ENCODE data around the gene ZNF135.

ZNF135 gene

DNA sequence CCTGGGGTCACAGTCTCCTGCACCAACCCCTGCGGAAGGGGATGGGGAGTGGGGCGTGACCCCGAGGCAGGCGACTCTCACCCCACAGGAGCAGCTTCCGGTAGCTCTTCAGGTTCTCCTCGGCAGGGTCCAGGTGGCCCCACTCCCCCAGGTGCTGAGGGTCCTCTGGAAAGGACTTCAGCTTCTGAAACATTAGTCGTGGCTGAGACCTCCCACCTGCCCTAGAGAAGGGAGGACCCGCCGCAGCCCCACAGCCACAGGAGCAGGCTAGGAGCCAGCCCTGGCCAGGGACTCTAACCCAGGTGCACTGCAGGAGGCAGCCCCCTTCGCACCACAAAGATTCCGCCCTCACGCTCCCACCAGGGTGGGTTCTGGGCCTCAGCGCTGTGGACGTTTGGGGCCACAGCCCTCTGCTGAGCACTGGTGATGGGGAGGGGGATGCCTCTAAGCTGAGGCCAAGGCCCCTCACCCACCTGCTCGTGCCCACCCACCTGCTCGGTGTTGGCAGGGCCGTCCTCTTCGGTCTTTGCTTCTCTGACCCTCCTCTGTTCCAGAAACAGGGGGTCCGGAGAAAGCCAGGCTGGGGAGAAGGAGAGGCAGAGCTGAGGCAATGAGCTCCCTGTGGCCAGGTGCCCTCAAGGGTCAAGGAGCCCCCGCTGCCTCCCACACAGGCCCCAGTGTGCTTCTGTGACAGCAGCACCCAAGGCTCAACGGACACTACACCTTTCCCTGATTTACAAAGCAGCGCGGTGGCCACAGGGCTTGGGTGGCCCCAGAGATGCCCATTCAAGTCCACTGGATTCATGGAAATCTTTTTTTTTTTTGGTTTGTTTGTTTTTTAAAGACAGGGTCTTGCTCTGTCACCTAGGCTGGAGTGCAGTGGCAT is 28.0 kb downstream of the ZNF135 start:
- peaks cover 3% of the 10 kb centered on the region for H3K36me3 ChIP-seq (replicated peaks; ENCODE audit: low read depth, low read length)
- H3K27me3 ChIP-seq (ENCODE audit: low read depth, low read length): no peaks in the 10 kb centered on the region
- peaks cover 39% of the 10 kb centered on the region for H3K9me3 ChIP-seq (ENCODE audit: insufficient read depth, low read length)
- no peaks in the 10 kb centered on the region for H3K4me1 ChIP-seq (ENCODE audit: low read length)
- no peak overlapping the region for H3K9ac ChIP-seq (ENCODE audit: low read length)
- H3K4me2 ChIP-seq (ENCODE audit: low read length): no peak overlapping the region
- H3K79me2 ChIP-seq (ENCODE audit: low read length): no peaks in the 10 kb centered on the region
- TF ChIP-seq, protein P1, sequence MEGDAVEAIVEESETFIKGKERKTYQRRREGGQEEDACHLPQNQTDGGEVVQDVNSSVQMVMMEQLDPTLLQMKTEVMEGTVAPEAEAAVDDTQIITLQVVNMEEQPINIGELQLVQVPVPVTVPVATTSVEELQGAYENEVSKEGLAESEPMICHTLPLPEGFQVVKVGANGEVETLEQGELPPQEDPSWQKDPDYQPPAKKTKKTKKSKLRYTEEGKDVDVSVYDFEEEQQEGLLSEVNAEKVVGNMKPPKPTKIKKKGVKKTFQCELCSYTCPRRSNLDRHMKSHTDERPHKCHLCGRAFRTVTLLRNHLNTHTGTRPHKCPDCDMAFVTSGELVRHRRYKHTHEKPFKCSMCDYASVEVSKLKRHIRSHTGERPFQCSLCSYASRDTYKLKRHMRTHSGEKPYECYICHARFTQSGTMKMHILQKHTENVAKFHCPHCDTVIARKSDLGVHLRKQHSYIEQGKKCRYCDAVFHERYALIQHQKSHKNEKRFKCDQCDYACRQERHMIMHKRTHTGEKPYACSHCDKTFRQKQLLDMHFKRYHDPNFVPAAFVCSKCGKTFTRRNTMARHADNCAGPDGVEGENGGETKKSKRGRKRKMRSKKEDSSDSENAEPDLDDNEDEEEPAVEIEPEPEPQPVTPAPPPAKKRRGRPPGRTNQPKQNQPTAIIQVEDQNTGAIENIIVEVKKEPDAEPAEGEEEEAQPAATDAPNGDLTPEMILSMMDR (IDR thresholded peaks at IDR 0.05; ENCODE audit: low read depth, low read length): no peak
- TF ChIP-seq EZH2phosphoT487 (IDR thresholded peaks at IDR 0.05; ENCODE audit: low read depth): no peak
- H4K20me1 ChIP-seq (ENCODE audit: insufficient read depth, low read length): no peaks in the 10 kb centered on the region
- no peak overlapping the region for H3K4me3 ChIP-seq (ENCODE audit: low read length)
- H3K27ac ChIP-seq (ENCODE audit: low read length): no peak overlapping the region
- H2AFZ ChIP-seq (ENCODE audit: low read depth, low read length): no peak overlapping the region

DNA sequence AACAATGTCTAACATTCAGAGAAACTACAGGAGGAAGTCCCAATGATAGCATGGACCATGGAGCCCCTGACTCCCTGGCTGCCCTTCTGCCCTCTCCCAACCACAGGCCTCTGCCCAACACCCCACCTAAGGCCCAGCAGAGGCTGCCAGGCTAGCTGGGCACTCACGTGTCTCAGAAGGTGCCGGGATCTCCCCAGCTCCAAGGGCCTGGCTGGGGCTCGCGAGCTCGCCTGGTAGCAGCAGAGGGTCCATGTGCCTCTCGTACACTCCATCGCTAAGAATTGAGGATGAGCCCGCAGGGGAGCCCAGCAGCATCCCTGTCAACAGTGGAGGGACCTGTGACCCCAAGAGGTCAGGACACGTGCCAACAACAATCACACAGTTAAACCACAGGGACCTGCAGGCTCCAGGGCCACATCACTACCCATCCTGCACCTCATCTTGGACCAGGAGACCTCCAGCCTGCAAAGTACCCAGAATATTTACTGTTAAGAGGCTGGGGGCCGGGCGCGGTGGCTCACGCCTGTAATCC is 29.5 kb downstream of the ZNF135 start:
- TF ChIP-seq EZH2phosphoT487 (IDR thresholded peaks at IDR 0.05; ENCODE audit: low read depth): no peak
- TF ChIP-seq, protein P1 (IDR thresholded peaks at IDR 0.05; ENCODE audit: low read depth, low read length): no peak

DNA sequence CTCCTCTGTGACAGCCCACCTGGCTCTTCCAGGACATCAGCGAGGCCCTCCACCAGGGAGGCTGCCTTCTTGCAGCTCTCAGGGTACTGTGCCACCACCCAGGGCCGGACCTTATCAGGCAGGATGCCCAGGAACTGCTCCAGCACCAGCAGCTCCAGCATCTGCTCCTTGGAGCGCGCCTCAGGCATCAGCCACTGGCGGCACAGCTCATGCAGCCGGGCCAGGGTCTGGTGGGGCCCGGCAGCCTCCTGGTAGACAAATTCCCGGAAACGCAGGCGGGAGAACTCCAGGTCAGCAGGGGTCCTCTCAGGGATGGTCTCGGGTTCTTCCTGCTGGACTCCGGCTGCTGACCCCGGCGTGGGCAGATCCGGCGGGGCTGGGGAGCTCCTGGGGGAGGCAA is 30.8 kb downstream of the ZNF135 start:
- no peaks in the 10 kb centered on the region for H3K4me1 ChIP-seq (ENCODE audit: low read length)
- H3K27ac ChIP-seq (ENCODE audit: low read length): no peak overlapping the region
- peaks cover 3% of the 10 kb centered on the region for H3K36me3 ChIP-seq (replicated peaks; ENCODE audit: low read depth, low read length)
- H3K9me3 ChIP-seq (ENCODE audit: insufficient read depth, low read length): peaks cover 38% of the 10 kb centered on the region
- no peak overlapping the region for H3K4me3 ChIP-seq (ENCODE audit: low read length)
- H3K27me3 ChIP-seq (ENCODE audit: low read depth, low read length): no peaks in the 10 kb centered on the region
- no peaks in the 10 kb centered on the region for H4K20me1 ChIP-seq (ENCODE audit: insufficient read depth, low read length)
- H3K9ac ChIP-seq (ENCODE audit: low read length): no peak overlapping the region
- H2AFZ ChIP-seq (ENCODE audit: low read depth, low read length): no peak overlapping the region
- TF ChIP-seq, protein P1 (IDR thresholded peaks at IDR 0.05; ENCODE audit: low read depth, low read length): no peak
- no peak for TF ChIP-seq EZH2phosphoT487 (IDR thresholded peaks at IDR 0.05; ENCODE audit: low read depth)
- H3K79me2 ChIP-seq (ENCODE audit: low read length): no peaks in the 10 kb centered on the region
- no peak overlapping the region for H3K4me2 ChIP-seq (ENCODE audit: low read length)

More for the DNA sequence above, 29.5 kb downstream of the ZNF135 start:
- no peak overlapping the region for H3K9ac ChIP-seq (ENCODE audit: low read length)
- H3K79me2 ChIP-seq (ENCODE audit: low read length): no peaks in the 10 kb centered on the region
- H4K20me1 ChIP-seq (ENCODE audit: insufficient read depth, low read length): no peaks in the 10 kb centered on the region
- H3K27ac ChIP-seq (ENCODE audit: low read length): no peak overlapping the region
- no peaks in the 10 kb centered on the region for H3K27me3 ChIP-seq (ENCODE audit: low read depth, low read length)
- H3K9me3 ChIP-seq (ENCODE audit: insufficient read depth, low read length): peaks cover 40% of the 10 kb centered on the region
- no peak overlapping the region for H3K4me3 ChIP-seq (ENCODE audit: low read length)
- no peaks in the 10 kb centered on the region for H3K4me1 ChIP-seq (ENCODE audit: low read length)
- H3K4me2 ChIP-seq (ENCODE audit: low read length): no peak overlapping the region
- H2AFZ ChIP-seq (ENCODE audit: low read depth, low read length): no peak overlapping the region
- H3K36me3 ChIP-seq (replicated peaks; ENCODE audit: low read depth, low read length): peaks cover 3% of the 10 kb centered on the region

DNA sequence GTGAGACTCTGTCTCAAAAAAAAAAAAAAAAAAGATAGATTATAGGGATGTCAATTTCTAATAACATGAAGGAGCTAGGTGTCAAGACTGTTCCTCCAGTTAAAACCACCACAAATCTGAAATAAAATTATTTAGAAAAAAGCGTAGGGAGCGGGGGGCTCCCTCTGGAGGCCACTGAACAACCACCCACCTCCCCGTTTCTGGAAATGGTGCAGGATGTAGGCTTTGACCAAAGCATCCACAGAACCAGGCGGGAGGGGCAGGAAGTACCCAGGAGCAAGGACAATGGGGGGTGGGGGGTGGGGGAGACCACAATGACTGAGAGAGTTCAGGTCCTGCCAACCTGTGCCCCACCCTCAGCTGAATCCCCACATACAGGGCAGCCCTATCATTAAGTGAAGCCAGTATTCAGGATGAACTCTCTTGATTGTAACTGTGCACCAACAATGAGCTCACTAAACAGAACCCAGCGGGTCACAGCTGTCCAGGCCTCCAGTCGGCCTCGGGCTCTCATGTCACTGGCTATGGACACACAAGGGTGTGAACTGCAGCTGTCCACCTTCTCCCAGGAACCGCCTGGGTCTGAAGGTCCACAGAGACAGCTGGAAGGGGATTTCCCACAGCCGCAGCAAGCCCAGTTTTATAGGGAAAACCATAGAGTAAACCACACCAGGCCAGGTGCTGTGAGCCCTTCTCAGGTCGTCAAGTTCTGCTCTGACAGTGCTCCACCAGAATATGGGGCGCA is 32.3 kb downstream of the ZNF135 start:
- H2AFZ ChIP-seq (ENCODE audit: low read depth, low read length): no peak overlapping the region
- H3K4me3 ChIP-seq (ENCODE audit: low read length): no peak overlapping the region
- H3K79me2 ChIP-seq (ENCODE audit: low read length): no peaks in the 10 kb centered on the region
- no peak for TF ChIP-seq EZH2phosphoT487 (IDR thresholded peaks at IDR 0.05; ENCODE audit: low read depth)
- TF ChIP-seq, protein P1 (IDR thresholded peaks at IDR 0.05; ENCODE audit: low read depth, low read length): no peak
- H3K27me3 ChIP-seq (ENCODE audit: low read depth, low read length): no peaks in the 10 kb centered on the region
- no peaks in the 10 kb centered on the region for H4K20me1 ChIP-seq (ENCODE audit: insufficient read depth, low read length)
- H3K36me3 ChIP-seq (replicated peaks; ENCODE audit: low read depth, low read length): peaks cover 5% of the 10 kb centered on the region
- H3K4me2 ChIP-seq (ENCODE audit: low read length): no peak overlapping the region
- no peak overlapping the region for H3K9ac ChIP-seq (ENCODE audit: low read length)
- no peaks in the 10 kb centered on the region for H3K4me1 ChIP-seq (ENCODE audit: low read length)
- peaks cover 28% of the 10 kb centered on the region for H3K9me3 ChIP-seq (ENCODE audit: insufficient read depth, low read length)
- H3K27ac ChIP-seq (ENCODE audit: low read length): no peak overlapping the region
